IMR-90 (cell line): ENCODE results near the gene ABHD12. TPM values are rescaled to one million over a fixed set of nuclear protein-coding genes. Genes with fewer than 3 reads are reported as not detected.

Experiments used
- ATAC-seq: fragments of 200-7000 bp; cut with Tn5 transposase; 2 replicates; pipeline ENCODE4 v1.9.1; 2020; ENCODE audit warnings: low read depth, mild to moderate bottlenecking, moderate library complexity
- BruUV-seq: library from RNA; stranded (reverse); fragments of 400-500 nt; replicated peaks from 2 replicates; lab custom pipeline; 2021; lab: Mats Ljungman, UMichigan
- CTCF ChIA-PET: fragments of 300-600 bp; formaldehyde crosslinking; extraction: SDS; loops from one replicate; lab custom pipeline; 2021; ENCODE audit warnings: antibody characterized with exemption; lab: Yijun Ruan, JAX
- POLR2A ChIA-PET: fragments of 300-600 bp; sonication (Branson Sonifier 250); formaldehyde crosslinking; loops from one replicate; lab custom pipeline; 2022; ENCODE audit warnings: antibody characterized with exemption; ENCODE audit not compliant: unreplicated experiment; lab: Charles Lee
- DNase-seq: peaks from one replicate; pipeline ENCODE4 v3.0.0; 2013
- H2AFZ ChIP-seq: replicated peaks from 2 replicates; pipeline ENCODE3; 2013; ENCODE audit warnings: low read length, mild to moderate bottlenecking; ENCODE audit not compliant: poor library complexity
- H2AK5ac ChIP-seq: 2 replicates; pipeline ENCODE4 v1.6.1; 2013; ENCODE audit warnings: low read depth, low read length, inconsistent platforms
- H2AK9ac ChIP-seq: replicated peaks from 2 replicates; pipeline ENCODE3; 2013; ENCODE audit warnings: mild to moderate bottlenecking, low read depth, low read length, moderate library complexity; ENCODE audit not compliant: poor library complexity
- H2BK120ac ChIP-seq: 2 replicates; pipeline ENCODE4 v1.6.1; 2013; ENCODE audit warnings: low read depth, low read length, inconsistent platforms
- H2BK15ac ChIP-seq: 3 replicates; pipeline ENCODE4 v1.6.1; 2013; ENCODE audit warnings: low read depth, low read length, inconsistent platforms
- H2BK20ac ChIP-seq: 2 replicates; pipeline ENCODE4 v1.6.1; 2013; ENCODE audit warnings: low read depth, mild to moderate bottlenecking, inconsistent platforms, low read length, moderate library complexity
- H2BK5ac ChIP-seq: 2 replicates; pipeline ENCODE4 v1.6.1; 2013; ENCODE audit warnings: mild to moderate bottlenecking, low read depth, low read length, inconsistent platforms; ENCODE audit not compliant: poor library complexity, severe bottlenecking
- H3K14ac ChIP-seq: replicated peaks from 2 replicates; pipeline ENCODE4 v1.6.1; 2013; ENCODE audit warnings: low read depth, low read length, inconsistent platforms
- H3K18ac ChIP-seq: 2 replicates; pipeline ENCODE4 v1.6.1; 2013; ENCODE audit warnings: low read depth, low read length, control low read depth
- H3K23ac ChIP-seq: 2 replicates; pipeline ENCODE4 v1.6.1; 2013; ENCODE audit warnings: low read depth, low read length, inconsistent platforms
- H3K27ac ChIP-seq: 2 replicates; pipeline ENCODE4 v1.5.1; 2013; ENCODE audit warnings: mild to moderate bottlenecking, control low read depth, low read length; ENCODE audit not compliant: insufficient read depth
- H3K27me3 ChIP-seq: 2 replicates; pipeline ENCODE4 v1.6.1; 2013; ENCODE audit warnings: low read length; ENCODE audit not compliant: control insufficient read depth, insufficient read depth
- H3K36me3 ChIP-seq: 2 replicates; pipeline ENCODE4 v1.6.1; 2013; ENCODE audit warnings: low read length, mixed read lengths; ENCODE audit not compliant: control insufficient read depth, insufficient read depth
- H3K4ac ChIP-seq: 2 replicates; pipeline ENCODE4 v1.6.1; 2013; ENCODE audit warnings: low read depth, low read length, inconsistent platforms
- H3K4me1 ChIP-seq: 2 replicates; pipeline ENCODE4 v1.6.1; 2013; ENCODE audit warnings: low read length, mixed read lengths; ENCODE audit not compliant: control insufficient read depth, insufficient read depth
- H3K4me2 ChIP-seq: 2 replicates; pipeline ENCODE4 v1.6.1; 2013; ENCODE audit warnings: low read depth, mild to moderate bottlenecking, control low read depth, low read length, moderate library complexity
- H3K4me3 ChIP-seq: 2 replicates; pipeline ENCODE4 v1.5.1; 2013; ENCODE audit warnings: low read depth, mild to moderate bottlenecking, control low read depth, low read length, moderate library complexity; ENCODE audit not compliant: insufficient read depth
- H3K56ac ChIP-seq: 2 replicates; pipeline ENCODE4 v1.6.1; 2013; ENCODE audit warnings: low read length, inconsistent platforms; ENCODE audit not compliant: insufficient read depth; ENCODE audit errors: extremely low read depth
- H3K79me1 ChIP-seq, 2 experiments: 2 replicates each; pipeline ENCODE4 v1.6.1; 2013; ENCODE audit warnings: low read length in 2 of 2, inconsistent platforms in 1 of 2, low read depth in 1 of 2
- H3K9ac ChIP-seq: 2 replicates; pipeline ENCODE4 v1.6.1; 2013; ENCODE audit warnings: low read depth, low read length, control low read depth
- H3K9me1 ChIP-seq: 2 replicates; pipeline ENCODE4 v1.6.1; 2013; ENCODE audit warnings: low read length, inconsistent platforms; ENCODE audit not compliant: insufficient read depth
- H3K9me3 ChIP-seq: 2 replicates; pipeline ENCODE4 v1.6.1; 2013; ENCODE audit warnings: low read length; ENCODE audit not compliant: control insufficient read depth, insufficient read depth
- H4K20me1 ChIP-seq: 2 replicates; pipeline ENCODE4 v1.6.1; 2013; ENCODE audit warnings: low read length, inconsistent platforms; ENCODE audit not compliant: insufficient read depth
- H4K5ac ChIP-seq: 2 replicates; pipeline ENCODE4 v1.6.1; 2013; ENCODE audit warnings: mild to moderate bottlenecking, low read depth, low read length, control low read depth
- H4K8ac ChIP-seq, 2 experiments: 2 replicates each; pipeline ENCODE4 v1.6.1; 2013; ENCODE audit warnings: low read depth in 2 of 2, low read length in 2 of 2, control low read depth in 1 of 2, inconsistent platforms in 1 of 2
- H4K91ac ChIP-seq: 2 replicates; pipeline ENCODE4 v1.6.1; 2013; ENCODE audit warnings: low read depth, low read length, inconsistent platforms; ENCODE audit not compliant: insufficient read depth
- CEBPB ChIP-seq: IDR thresholded peaks from 2 replicates; pipeline ENCODE4 v1.6.1; 2012; ENCODE audit warnings: low read depth, low read length, improper control_type of control experiment
- CHD1 ChIP-seq: IDR thresholded peaks from 2 replicates; pipeline ENCODE4 v1.6.1; 2012; ENCODE audit warnings: low read depth, low read length, improper control_type of control experiment
- FOS ChIP-seq: fragments of 150-350 bp; IDR thresholded peaks from 2 replicates; pipeline ENCODE4 v1.6.1; 2016; ENCODE audit warnings: low read depth, low read length
- MAZ ChIP-seq: IDR thresholded peaks from 2 replicates; pipeline ENCODE4 v1.6.1; 2012; ENCODE audit warnings: low read depth, mild to moderate bottlenecking, low read length, improper control_type of control experiment, moderate library complexity, borderline replicate concordance
- MXI1 ChIP-seq: IDR thresholded peaks from 2 replicates; pipeline ENCODE4 v1.6.1; 2012; ENCODE audit warnings: low read depth, mild to moderate bottlenecking, low read length, moderate library complexity, borderline replicate concordance
- POLR2A ChIP-seq: IDR thresholded peaks from 2 replicates; pipeline ENCODE4 v1.6.1; 2012; ENCODE audit warnings: mild to moderate bottlenecking, low read depth, low read length
- RAD21 ChIP-seq: IDR thresholded peaks from 2 replicates; pipeline ENCODE4 v1.6.1; 2012; ENCODE audit warnings: low read length, improper control_type of control experiment
- RCOR1 ChIP-seq: IDR thresholded peaks from 2 replicates; pipeline ENCODE4 v1.6.1; 2012; ENCODE audit warnings: mild to moderate bottlenecking, low read length, improper control_type of control experiment; ENCODE audit not compliant: insufficient replicate concordance
- RFX5 ChIP-seq: IDR thresholded peaks from 2 replicates; pipeline ENCODE4 v1.8.0; 2012; ENCODE audit warnings: low read depth, mild to moderate bottlenecking, low read length, moderate library complexity
- SMC3 ChIP-seq: fragments of 150-350 bp; IDR thresholded peaks from 2 replicates; pipeline ENCODE4 v1.6.1; 2016; ENCODE audit warnings: low read depth, mild to moderate bottlenecking, antibody characterized with exemption, low read length, moderate library complexity
- WGBS, 2 experiments: methylation state at CpG; one replicate each; pipeline versions ENCODE4 v1.1.5 to v1.1.7; 2013; ENCODE audit warnings: missing lambda C conversion rate in 2 of 2; ENCODE audit not compliant: insufficient read length in 1 of 2; ENCODE audit errors: extremely low coverage in 2 of 2; 5-methylcytosine and 5-hydroxymethylcytosine counted together
- dilution Hi-C: fragments of 300-500 bp; cut with HindIII; formaldehyde crosslinking; loops from one replicate; pipeline ENCODE4 v1.14.3; 2018; ENCODE audit warnings: low sequenced_read_pairs; ENCODE audit not compliant: unreplicated experiment
- in situ Hi-C: fragments of 300-500 bp; cut with MboI; formaldehyde crosslinking; loops from 3 replicates; pipeline ENCODE4 v1.14.3; 2019; ENCODE audit warnings: low sequenced_read_pairs, inconsistent platforms, mixed read lengths
- intact Hi-C: fragments of 100-400 bp; cut with micrococcal nuclease; formaldehyde crosslinking; loops from 2 replicates; pipeline ENCODE4 v1.10.0; 2022
- polyA plus RNA-seq, 3 experiments: library from polyadenylated mRNA; depleted of rRNA; stranded (reverse); fragments of >200 nt; gene quantifications; 2 replicates each; pipeline ENCODE4 v1.2.3, GENCODE V29; 2012; ENCODE audit warnings: low replicate concordance in 1 of 3
- total RNA-seq: library from RNA; depleted of rRNA; stranded (reverse); fragments of >200 nt; gene quantifications from 2 replicates; pipeline ENCODE4 v1.2.3, GENCODE V29; 2012
- TF ChIP-seq, protein P1 (sequence below): fragments of 150-350 bp; IDR thresholded peaks from 2 replicates; pipeline ENCODE4 v1.6.1; 2017; ENCODE audit warnings: mild to moderate bottlenecking, antibody characterized with exemption, low read length, low read depth
- TF ChIP-seq, protein P2 (sequence below): fragments of 150-350 bp; IDR thresholded peaks from 2 replicates; pipeline ENCODE4 v1.6.1; 2016; ENCODE audit warnings: low read depth, mild to moderate bottlenecking, low read length, moderate library complexity, borderline replicate concordance

Gene ABHD12
- total and polyA plus RNA-seq, 2 of the 4 experiments (the other 2 are of a cell fraction), result 80.7 to 108 TPM

DNA sequence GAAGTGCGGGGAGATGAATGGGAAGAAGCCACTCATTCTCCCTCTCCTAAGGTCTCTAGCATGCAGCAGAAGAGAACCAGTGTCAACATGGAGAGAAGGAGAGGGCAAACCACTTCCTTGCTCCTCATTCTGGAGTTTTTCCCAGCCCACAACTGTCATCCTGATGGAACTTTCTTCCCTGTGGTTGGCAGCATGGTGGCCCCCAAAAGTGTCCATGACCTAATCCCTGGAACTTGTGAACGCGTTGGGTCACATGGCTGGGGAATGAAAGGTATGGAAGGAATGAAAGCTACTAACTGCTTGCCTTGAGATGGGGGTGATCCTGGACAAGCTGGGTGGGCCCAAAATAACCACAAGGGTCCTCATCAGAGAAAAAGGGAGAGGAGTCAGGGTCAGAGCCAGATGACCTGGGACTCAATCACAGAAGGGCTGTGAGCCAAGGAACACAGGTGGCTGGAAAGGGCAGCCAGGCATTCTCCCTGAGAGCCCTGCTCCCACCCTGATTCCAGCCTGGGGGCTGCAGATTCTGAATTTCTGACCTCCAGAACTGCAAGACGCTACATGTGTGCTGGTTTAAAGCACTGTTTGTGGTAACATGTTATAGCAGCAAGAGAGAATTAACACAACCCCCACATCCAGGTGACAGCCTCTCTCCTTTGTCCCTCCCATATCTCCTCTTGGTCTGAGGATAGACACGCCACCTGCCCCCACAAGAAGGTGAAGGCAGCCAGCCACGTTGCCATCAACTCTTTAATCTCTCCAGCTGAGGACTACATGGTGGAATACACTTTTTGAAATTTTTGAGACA is 79.5 kb downstream of the ABHD12 start (continued):
- TF ChIP-seq MAZ, result peak; percentile 53; the same call in 1 of the 2 replicates

DNA sequence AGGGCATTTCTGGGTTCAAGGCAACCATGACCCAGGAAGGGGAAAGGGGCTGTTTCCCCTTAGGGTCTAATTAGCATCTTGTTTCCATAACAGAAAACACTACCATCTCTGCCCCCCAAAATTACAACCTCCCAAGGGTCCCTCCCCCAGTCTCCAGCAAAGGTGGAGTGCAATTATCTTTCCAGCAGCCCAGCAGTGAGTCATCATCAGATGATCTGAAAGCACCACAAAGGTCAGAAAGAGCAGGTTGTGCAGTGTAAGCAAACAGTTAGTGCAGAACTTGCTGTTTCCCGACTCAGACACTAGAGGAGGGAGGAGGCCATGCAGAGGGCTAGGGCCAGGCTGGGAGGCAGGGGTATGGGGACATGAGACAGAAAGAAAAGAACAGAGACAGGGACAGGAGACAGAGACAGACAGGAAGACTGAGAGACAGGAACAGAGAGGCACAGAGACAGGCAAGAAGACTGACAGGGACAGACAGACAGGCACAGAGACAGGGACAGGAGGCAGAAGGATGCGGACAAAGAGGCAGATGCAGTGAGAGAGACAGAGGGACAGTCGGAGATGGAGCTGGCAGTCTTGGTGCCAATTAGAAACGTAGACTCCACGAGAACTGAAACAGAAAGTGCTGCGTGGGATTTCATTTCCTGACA is 80.2 kb downstream of the ABHD12 start:
- H2BK120ac ChIP-seq, result peak overlapping the region; percentile 99
- H4K20me1 ChIP-seq, result no peaks in the 10 kb centered on the region
- peak overlapping the region; percentile 86 for H3K56ac ChIP-seq
- peak overlapping the region; percentile 94 for H2BK20ac ChIP-seq
- ATAC-seq (peak; percentile 90), DNase-seq (peak; percentile 96)
- peak overlapping the region; percentile 99 for H3K23ac ChIP-seq
- H3K4me2 ChIP-seq, result peak overlapping the region; percentile 85
- WGBS, 2 experiments, result 38% methylated on average over 2 of the region's 6 CpGs; no CpG with 5 or more reads in 1 of the 2 experiments
- in situ Hi-C loops, result loop anchor here (25.0 kb wide), 2 partner anchors 227 to 377 kb away; partner anchors contain the start of gene ZNF337
- H3K27me3 ChIP-seq, result no peaks in the 10 kb centered on the region
- H3K9me3 ChIP-seq, result no peaks in the 10 kb centered on the region
- peaks cover 28% of the 10 kb centered on the region for H3K4me1 ChIP-seq
- peak overlapping the region; percentile 100 for H3K4ac ChIP-seq
- peak overlapping the region; percentile 99 for H3K14ac ChIP-seq
- H2BK5ac ChIP-seq, result peak overlapping the region; percentile 97
- peak overlapping the region; percentile 86 for H3K9ac ChIP-seq
- peaks cover 6 to 50% of the 10 kb centered on the region in 2 experiments for H3K79me1 ChIP-seq
- H2AK9ac ChIP-seq, result peak overlapping the region; percentile 93
- ChIA-PET POLR2A (interaction anchor here (0.9 kb wide), 1 partner anchor 11 kb away, joined by 3 read pairs; no protein-coding TSS in a partner anchor), CTCF (interaction anchor here (0.6 kb wide), 2 partner anchors 37 to 89 kb away, joined by 3 to 6 read pairs; no protein-coding TSS in a partner anchor)
- peak overlapping the region; percentile 96 for H3K18ac ChIP-seq
- H4K91ac ChIP-seq, result peak overlapping the region; percentile 100
- peak overlapping the region; percentile 87 to 96 for H4K8ac ChIP-seq
- H3K27ac ChIP-seq, result peak overlapping the region; percentile 94
- peaks cover 20% of the 10 kb centered on the region for H3K9me1 ChIP-seq
- intact Hi-C loops, result loop anchor here (1.0 to 2.0 kb wide), 2 partner anchors 80 to 89 kb away; partner anchors contain the start of gene ABHD12
- peak overlapping the region; percentile 27; the same call in 1 of the 2 replicates for H3K4me3 ChIP-seq
- H2AK5ac ChIP-seq, result peak overlapping the region; percentile 96
- H4K5ac ChIP-seq, result peak overlapping the region; percentile 93
- dilution Hi-C loops, result no loop called here
- H2AFZ ChIP-seq, result peak overlapping the region; percentile 27
- BruUV-seq, result TSS peak; percentile 69
- H2BK15ac ChIP-seq, result peak overlapping the region; percentile 98; the same call in 2 of the 3 replicates
- H3K36me3 ChIP-seq, result no peaks in the 10 kb centered on the region; the same call in none of the 2 replicates
- peak; percentile 76; the same call in 1 of the 2 replicates for TF ChIP-seq POLR2A
- TF ChIP-seq FOS, result peak; percentile 92
- no peak for TF ChIP-seq RFX5
- TF ChIP-seq RCOR1, result no peak
- no peak for TF ChIP-seq MXI1
- peak; percentile 78 for TF ChIP-seq RAD21
- TF ChIP-seq MAZ, result peak; percentile 48; the same call in 1 of the 2 replicates
- TF ChIP-seq CEBPB, result peak; percentile 49; the same call in 1 of the 2 replicates
- peak; percentile 63 for TF ChIP-seq SMC3
- TF ChIP-seq, protein P1, sequence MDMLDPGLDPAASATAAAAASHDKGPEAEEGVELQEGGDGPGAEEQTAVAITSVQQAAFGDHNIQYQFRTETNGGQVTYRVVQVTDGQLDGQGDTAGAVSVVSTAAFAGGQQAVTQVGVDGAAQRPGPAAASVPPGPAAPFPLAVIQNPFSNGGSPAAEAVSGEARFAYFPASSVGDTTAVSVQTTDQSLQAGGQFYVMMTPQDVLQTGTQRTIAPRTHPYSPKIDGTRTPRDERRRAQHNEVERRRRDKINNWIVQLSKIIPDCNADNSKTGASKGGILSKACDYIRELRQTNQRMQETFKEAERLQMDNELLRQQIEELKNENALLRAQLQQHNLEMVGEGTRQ, result no peak; the same call in 1 of the 2 replicates
- TF ChIP-seq, protein P2, sequence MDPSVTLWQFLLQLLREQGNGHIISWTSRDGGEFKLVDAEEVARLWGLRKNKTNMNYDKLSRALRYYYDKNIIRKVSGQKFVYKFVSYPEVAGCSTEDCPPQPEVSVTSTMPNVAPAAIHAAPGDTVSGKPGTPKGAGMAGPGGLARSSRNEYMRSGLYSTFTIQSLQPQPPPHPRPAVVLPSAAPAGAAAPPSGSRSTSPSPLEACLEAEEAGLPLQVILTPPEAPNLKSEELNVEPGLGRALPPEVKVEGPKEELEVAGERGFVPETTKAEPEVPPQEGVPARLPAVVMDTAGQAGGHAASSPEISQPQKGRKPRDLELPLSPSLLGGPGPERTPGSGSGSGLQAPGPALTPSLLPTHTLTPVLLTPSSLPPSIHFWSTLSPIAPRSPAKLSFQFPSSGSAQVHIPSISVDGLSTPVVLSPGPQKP, result no peak
- TF ChIP-seq CHD1, result no peak; the same call in 1 of the 2 replicates
